Spleen (tissue), 7 donors: ENCODE results near the gene AMPH.

Source experiments
- CTCF ChIP-seq, 11 experiments: fragments of 200-600 bp in 7 of 11; fragments of 450-650 bp in 4 of 11; sonication (generic) in 4 of 11; IDR thresholded peaks in 8 of 11; conservative IDR thresholded peaks in 3 of 11; 1 replicate in 7 of 11; 2 replicates in 4 of 11; pipeline versions ENCODE4 v1.4.0 to v1.8.0; 2016 to 2021; ENCODE audit warnings: antibody characterized with exemption in 11 of 11, inconsistent platforms in 4 of 11, mild to moderate bottlenecking in 1 of 11
- POLR2AphosphoS5 ChIP-seq, 3 donors: sonication (generic); formaldehyde crosslinking; IDR thresholded peaks; one replicate each; pipeline ENCODE4 v1.5.1; 2017; ENCODE audit warnings: antibody characterized with exemption in 3 of 3
- donor health status: DM: no; HTN: no; CAD: no; lungs with moderate emphysema.
- donor health status: DM: no; HTN: no; CAD: no.
- donor health status: DM: no; HTN: no; CAD: no.

GRCh38 chr7:38507384-38507783 lies 123.8 kb downstream of the AMPH start:
- no peak for TF ChIP-seq POLR2AphosphoS5 (IDR thresholded peaks at IDR 0.05)
- TF ChIP-seq CTCF (IDR thresholded peaks at IDR 0.05 in 8 of 11, conservative IDR thresholded peaks at IDR 0.05 in 3 of 11), result no peak
